ENCODE results near the gene CDH2. TPM values are rescaled to one million over a fixed set of nuclear protein-coding genes. Genes with fewer than 3 reads are reported as not detected.
A peak's percentile ranks its signal among the peaks of the same experiment; 100 is the strongest.

The CDH2 gene
- total and polyA plus RNA-seq, 2 donors (not counting 1 experiment from before 2014, with no cell fraction given) = 2.0 to 15.3 TPM

DNA sequence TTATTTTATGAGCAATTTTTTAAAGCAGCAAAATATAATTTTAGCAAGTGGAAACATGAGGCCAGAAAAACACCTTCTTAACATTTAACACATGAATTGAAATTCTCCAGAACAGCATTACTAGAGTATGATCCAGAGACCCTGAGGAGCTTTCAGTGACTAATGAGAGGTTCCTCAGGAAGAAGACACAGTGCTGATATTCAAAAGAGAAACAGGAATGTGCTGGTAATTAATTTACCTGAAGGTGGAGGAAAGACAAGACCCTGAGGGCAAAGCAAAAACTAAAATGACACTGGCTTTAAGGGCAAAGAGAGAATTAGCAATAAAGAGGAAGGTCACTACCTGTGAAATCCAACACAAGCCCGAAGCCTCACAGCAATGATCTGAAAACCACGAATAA, 97.0 kb downstream of the CDH2 start:
- no peak for TF ChIP-seq EZH2 (IDR thresholded peaks at IDR 0.05; ENCODE audit: low read length, missing control alignments)
- no peak for TF ChIP-seq CTCF (conservative IDR thresholded peaks at IDR 0.05 in 1 of 2, IDR thresholded peaks at IDR 0.05 in 1 of 2; ENCODE audit: low read depth in 1 of 2, low read length in 2 of 2)
- H3K27ac ChIP-seq (ENCODE audit: insufficient read depth, low read length) = no peak overlapping the region

DNA sequence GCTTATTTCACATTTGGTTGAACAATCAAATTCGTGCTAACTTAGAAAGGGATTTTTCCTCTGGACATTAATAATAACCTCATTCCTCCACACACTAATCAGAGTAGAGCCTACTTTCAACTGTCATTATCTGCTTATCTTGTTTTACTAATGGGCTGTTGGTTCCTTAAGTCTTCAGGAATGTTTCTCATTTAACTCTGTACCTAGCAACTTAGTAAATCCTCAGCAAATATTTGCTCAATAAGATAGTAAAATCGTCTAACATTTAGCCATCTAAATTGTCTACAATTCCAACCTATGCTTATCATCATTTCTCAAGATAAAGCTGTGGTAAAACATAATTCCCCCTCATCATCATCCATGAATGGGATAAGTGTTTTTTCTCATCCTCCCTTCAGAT, 98.1 kb downstream of the CDH2 start:
- Histone ChIP-seq H2AFZ (ENCODE audit: low read length) (no peak overlapping the region), H3K9ac (ENCODE audit: insufficient read depth, low read length) (no peak overlapping the region), H3K27me3 (ENCODE audit: control insufficient read depth, insufficient read depth, low read length) (no peaks in the 10 kb centered on the region), H4K20me1 (ENCODE audit: control insufficient read depth, extremely low read depth, insufficient read depth, low read length) (no peaks in the 10 kb centered on the region), H3K4me3 (replicated peaks in 1 of 4; ENCODE audit: control extremely low read depth in 1 of 4, insufficient read depth in 1 of 4, low read depth in 3 of 4, low read length in 4 of 4) (no peak overlapping the region), H3K4me2 (ENCODE audit: extremely low read depth, insufficient read depth, low read length) (no peak overlapping the region), H3K27ac (ENCODE audit: insufficient read depth, low read length) (no peak overlapping the region), H3K4me1 (ENCODE audit: control insufficient read depth, extremely low read depth, insufficient read depth, low read length) (no peaks in the 10 kb centered on the region), H3K9me3 (ENCODE audit: control insufficient read depth, insufficient read depth, low read depth, low read length) (no peaks in the 10 kb centered on the region), H3K36me3 (ENCODE audit: control insufficient read depth, insufficient read depth, low read length) (no peaks in the 10 kb centered on the region), H3K79me2 (ENCODE audit: control insufficient read depth, insufficient read depth, low read length) (no peaks in the 10 kb centered on the region)
- TF ChIP-seq EZH2 (IDR thresholded peaks at IDR 0.05; ENCODE audit: low read length, missing control alignments) (no peak), CTCF (conservative IDR thresholded peaks at IDR 0.05 in 1 of 2, IDR thresholded peaks at IDR 0.05 in 1 of 2; ENCODE audit: low read depth in 1 of 2, low read length in 2 of 2) (no peak)
- peak in 1 of 2 donors; percentile 84 for DNase-seq (ENCODE audit: low read depth in 2 of 2)

More for the DNA sequence above, 97.0 kb downstream of the CDH2 start:
- no peak overlapping the region for H3K9ac ChIP-seq (ENCODE audit: insufficient read depth, low read length)
- no peaks in the 10 kb centered on the region for H3K4me1 ChIP-seq (ENCODE audit: control insufficient read depth, extremely low read depth, insufficient read depth, low read length)
- H3K4me2 ChIP-seq (ENCODE audit: extremely low read depth, insufficient read depth, low read length) = no peak overlapping the region
- H3K27me3 ChIP-seq (ENCODE audit: control insufficient read depth, insufficient read depth, low read length) = no peaks in the 10 kb centered on the region
- no peaks in the 10 kb centered on the region for H3K36me3 ChIP-seq (ENCODE audit: control insufficient read depth, insufficient read depth, low read length)
- no peaks in the 10 kb centered on the region for H3K9me3 ChIP-seq (ENCODE audit: control insufficient read depth, insufficient read depth, low read depth, low read length)
- H3K79me2 ChIP-seq (ENCODE audit: control insufficient read depth, insufficient read depth, low read length) = no peaks in the 10 kb centered on the region
- no peak overlapping the region for H3K4me3 ChIP-seq (replicated peaks in 1 of 4; ENCODE audit: control extremely low read depth in 1 of 4, insufficient read depth in 1 of 4, low read depth in 3 of 4, low read length in 4 of 4)
- H2AFZ ChIP-seq (ENCODE audit: low read length) = no peak overlapping the region
- no peaks in the 10 kb centered on the region for H4K20me1 ChIP-seq (ENCODE audit: control insufficient read depth, extremely low read depth, insufficient read depth, low read length)
- DNase-seq (ENCODE audit: low read depth in 2 of 2) = no peak

DNA sequence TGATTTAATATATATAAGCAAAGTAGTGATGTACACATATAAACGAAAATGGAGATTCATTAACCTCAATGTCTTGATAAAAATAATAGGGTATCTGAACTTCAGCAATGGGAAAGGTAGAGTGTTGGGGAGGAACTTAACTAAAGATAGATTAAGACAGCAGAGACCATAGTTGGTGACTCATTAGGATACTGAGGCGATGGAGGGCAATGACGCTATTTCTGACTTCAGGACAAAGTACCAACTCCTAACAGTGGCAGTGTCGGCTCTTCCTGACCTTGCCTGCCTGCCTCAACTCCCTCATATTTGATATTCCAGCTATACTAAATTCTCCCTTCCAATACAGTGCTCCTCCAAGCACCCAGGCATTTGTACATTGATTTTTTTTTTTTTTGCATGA, 98.6 kb downstream of the CDH2 start:
- H3K27ac ChIP-seq (ENCODE audit: insufficient read depth, low read length) = no peak overlapping the region
- H3K4me1 ChIP-seq (ENCODE audit: control insufficient read depth, extremely low read depth, insufficient read depth, low read length) = no peaks in the 10 kb centered on the region
- DNase-seq (ENCODE audit: low read depth in 2 of 2) = peak in 1 of 2 donors; percentile 61
- TF ChIP-seq EZH2 (IDR thresholded peaks at IDR 0.05; ENCODE audit: low read length, missing control alignments) = no peak
- TF ChIP-seq CTCF (conservative IDR thresholded peaks at IDR 0.05 in 1 of 2, IDR thresholded peaks at IDR 0.05 in 1 of 2; ENCODE audit: low read depth in 1 of 2, low read length in 2 of 2) = no peak
- H3K4me3 ChIP-seq (replicated peaks in 1 of 4; ENCODE audit: control extremely low read depth in 1 of 4, insufficient read depth in 1 of 4, low read depth in 3 of 4, low read length in 4 of 4) = no peak overlapping the region
- H3K79me2 ChIP-seq (ENCODE audit: control insufficient read depth, insufficient read depth, low read length) = no peaks in the 10 kb centered on the region
- no peak overlapping the region for H3K9ac ChIP-seq (ENCODE audit: insufficient read depth, low read length)
- H3K27me3 ChIP-seq (ENCODE audit: control insufficient read depth, insufficient read depth, low read length) = no peaks in the 10 kb centered on the region
- no peaks in the 10 kb centered on the region for H4K20me1 ChIP-seq (ENCODE audit: control insufficient read depth, extremely low read depth, insufficient read depth, low read length)
- no peak overlapping the region for H2AFZ ChIP-seq (ENCODE audit: low read length)
- no peak overlapping the region for H3K4me2 ChIP-seq (ENCODE audit: extremely low read depth, insufficient read depth, low read length)
- no peaks in the 10 kb centered on the region for H3K9me3 ChIP-seq (ENCODE audit: control insufficient read depth, insufficient read depth, low read depth, low read length)
- H3K36me3 ChIP-seq (ENCODE audit: control insufficient read depth, insufficient read depth, low read length) = no peaks in the 10 kb centered on the region
